Measurements from ENCODE around the gene SLC9A9.

Gene SLC9A9

GRCh38 chr3:143334231-143334630 is 514.0 kb downstream of the SLC9A9 start:
- no peak overlapping the region for H2AFZ ChIP-seq (ENCODE audit: low read depth, low read length)
- H3K36me3 ChIP-seq (ENCODE audit: insufficient read depth, low read length) = no peaks in the 10 kb centered on the region

GRCh38 chr3:143333367-143333766 is 514.9 kb downstream of the SLC9A9 start:
- Histone ChIP-seq H3K79me2 (ENCODE audit: insufficient read depth, low read length) (no peaks in the 10 kb centered on the region), H3K9me3 (ENCODE audit: insufficient read depth, low read length, severe bottlenecking) (no peaks in the 10 kb centered on the region), H3K36me3 (ENCODE audit: insufficient read depth, low read length) (no peaks in the 10 kb centered on the region), H3K27ac (ENCODE audit: low read length) (no peak overlapping the region), H3K27me3 (ENCODE audit: insufficient read depth, low read length, poor library complexity) (no peaks in the 10 kb centered on the region), H2AFZ (ENCODE audit: low read depth, low read length) (no peak overlapping the region), H4K20me1 (ENCODE audit: insufficient read depth, low read length) (no peaks in the 10 kb centered on the region), H3K4me1 (ENCODE audit: insufficient read depth, low read length) (peaks cover 8% of the 10 kb centered on the region; the same call in 1 of the 2 replicates), H3K4me3 (ENCODE audit: low read depth in 1 of 2, low read length in 2 of 2) (no peak overlapping the region), H3K4me2 (ENCODE audit: insufficient read depth, low read length) (no peak overlapping the region), H3K9ac (ENCODE audit: low read depth, low read length) (no peak overlapping the region)
- ATAC-seq (ENCODE audit: insufficient read depth, low read depth) (peak; percentile 58), DNase-seq (no peak)
- TF ChIP-seq EZH2 (IDR thresholded peaks at IDR 0.05; ENCODE audit: borderline replicate concordance, low read depth, low read length, severe bottlenecking) = no peak

More at GRCh38 chr3:143334231-143334630, 514.0 kb downstream of the SLC9A9 start:
- Histone ChIP-seq H3K4me3 (ENCODE audit: low read depth in 1 of 2, low read length in 2 of 2) (no peak overlapping the region), H3K79me2 (ENCODE audit: insufficient read depth, low read length) (no peaks in the 10 kb centered on the region), H3K4me1 (ENCODE audit: insufficient read depth, low read length) (peaks cover 8% of the 10 kb centered on the region; the same call in 1 of the 2 replicates), H3K27ac (ENCODE audit: low read length) (no peak overlapping the region), H3K27me3 (ENCODE audit: insufficient read depth, low read length, poor library complexity) (no peaks in the 10 kb centered on the region), H4K20me1 (ENCODE audit: insufficient read depth, low read length) (no peaks in the 10 kb centered on the region), H3K9ac (ENCODE audit: low read depth, low read length) (no peak overlapping the region), H3K9me3 (ENCODE audit: insufficient read depth, low read length, severe bottlenecking) (no peaks in the 10 kb centered on the region), H3K4me2 (ENCODE audit: insufficient read depth, low read length) (no peak overlapping the region)
- TF ChIP-seq EZH2 (IDR thresholded peaks at IDR 0.05; ENCODE audit: borderline replicate concordance, low read depth, low read length, severe bottlenecking) (no peak), CTCF (IDR thresholded peaks at IDR 0.05; ENCODE audit: borderline replicate concordance, extremely low read depth, low read length, poor library complexity, severe bottlenecking) (no peak)
- ATAC-seq (ENCODE audit: insufficient read depth, low read depth) (no peak), DNase-seq (no peak)

GRCh38 chr3:143332026-143332425 is 516.2 kb downstream of the SLC9A9 start:
- H3K4me1 ChIP-seq (ENCODE audit: insufficient read depth, low read length) = peaks cover 14% of the 10 kb centered on the region
- ATAC-seq (ENCODE audit: insufficient read depth, low read depth) = no peak
- H3K9ac ChIP-seq (ENCODE audit: low read depth, low read length) = no peak overlapping the region
- no peaks in the 10 kb centered on the region for H3K9me3 ChIP-seq (ENCODE audit: insufficient read depth, low read length, severe bottlenecking)
- no peak overlapping the region for H3K4me3 ChIP-seq (ENCODE audit: low read depth in 1 of 2, low read length in 2 of 2)
- no peaks in the 10 kb centered on the region for H4K20me1 ChIP-seq (ENCODE audit: insufficient read depth, low read length)
- H3K27ac ChIP-seq (ENCODE audit: low read length) = no peak overlapping the region
- no peaks in the 10 kb centered on the region for H3K27me3 ChIP-seq (ENCODE audit: insufficient read depth, low read length, poor library complexity)
- H2AFZ ChIP-seq (ENCODE audit: low read depth, low read length) = no peak overlapping the region
- no peak for TF ChIP-seq EZH2 (IDR thresholded peaks at IDR 0.05; ENCODE audit: borderline replicate concordance, low read depth, low read length, severe bottlenecking)
- no peak for TF ChIP-seq CTCF (IDR thresholded peaks at IDR 0.05; ENCODE audit: borderline replicate concordance, extremely low read depth, low read length, poor library complexity, severe bottlenecking)
- no peaks in the 10 kb centered on the region for H3K36me3 ChIP-seq (ENCODE audit: insufficient read depth, low read length)
- no peak for DNase-seq
- no peak overlapping the region for H3K4me2 ChIP-seq (ENCODE audit: insufficient read depth, low read length)
- H3K79me2 ChIP-seq (ENCODE audit: insufficient read depth, low read length) = no peaks in the 10 kb centered on the region

- no peak overlapping the region for H2AFZ ChIP-seq (ENCODE audit: low read depth, low read length)
- DNase-seq = no peak
- no peaks in the 10 kb centered on the region for H3K36me3 ChIP-seq (ENCODE audit: insufficient read depth, low read length)
- H3K27me3 ChIP-seq (ENCODE audit: insufficient read depth, low read length, poor library complexity) = no peaks in the 10 kb centered on the region
- H3K79me2 ChIP-seq (ENCODE audit: insufficient read depth, low read length) = no peaks in the 10 kb centered on the region
- H3K4me1 ChIP-seq (ENCODE audit: insufficient read depth, low read length) = peaks cover 20% of the 10 kb centered on the region
- H3K9ac ChIP-seq (ENCODE audit: low read depth, low read length) = no peak overlapping the region
- TF ChIP-seq CTCF (IDR thresholded peaks at IDR 0.05; ENCODE audit: borderline replicate concordance, extremely low read depth, low read length, poor library complexity, severe bottlenecking) = no peak
- TF ChIP-seq EZH2 (IDR thresholded peaks at IDR 0.05; ENCODE audit: borderline replicate concordance, low read depth, low read length, severe bottlenecking) = no peak
- no peak overlapping the region for H3K27ac ChIP-seq (ENCODE audit: low read length)
- no peaks in the 10 kb centered on the region for H3K9me3 ChIP-seq (ENCODE audit: insufficient read depth, low read length, severe bottlenecking)
- no peak for ATAC-seq (ENCODE audit: insufficient read depth, low read depth)
- no peak overlapping the region for H3K4me3 ChIP-seq (ENCODE audit: low read depth in 1 of 2, low read length in 2 of 2)
- no peak overlapping the region for H3K4me2 ChIP-seq (ENCODE audit: insufficient read depth, low read length)
- H4K20me1 ChIP-seq (ENCODE audit: insufficient read depth, low read length) = no peaks in the 10 kb centered on the region
Observed at GRCh38 chr3:143331350-143331749, 516.9 kb downstream of the SLC9A9 start.

Measured in DND-41 (cell line).